GM12875 (cell line): ENCODE measurements around the gene PACSIN3.
A peak's percentile ranks its signal among the peaks of the same experiment; 100 is the strongest.

ENCODE experiments used
- H3K4me3 ChIP-seq: one replicate; pipeline ENCODE4 v1.5.1; 2011; ENCODE audit warnings: low read depth, low read length, control low read depth
- CTCF ChIP-seq: IDR thresholded peaks from 2 replicates; pipeline ENCODE4 v1.5.1; 2011; ENCODE audit warnings: low read depth, mild to moderate bottlenecking, control low read depth, inconsistent platforms, low read length, moderate library complexity, borderline replicate concordance; ENCODE audit not compliant: insufficient read depth

Gene PACSIN3

GRCh38 chr11:47179655-47179991 is 6.6 kb downstream of the PACSIN3 start:
- no peak overlapping the region for H3K4me3 ChIP-seq
- TF ChIP-seq CTCF: peak; percentile 85

DNA sequence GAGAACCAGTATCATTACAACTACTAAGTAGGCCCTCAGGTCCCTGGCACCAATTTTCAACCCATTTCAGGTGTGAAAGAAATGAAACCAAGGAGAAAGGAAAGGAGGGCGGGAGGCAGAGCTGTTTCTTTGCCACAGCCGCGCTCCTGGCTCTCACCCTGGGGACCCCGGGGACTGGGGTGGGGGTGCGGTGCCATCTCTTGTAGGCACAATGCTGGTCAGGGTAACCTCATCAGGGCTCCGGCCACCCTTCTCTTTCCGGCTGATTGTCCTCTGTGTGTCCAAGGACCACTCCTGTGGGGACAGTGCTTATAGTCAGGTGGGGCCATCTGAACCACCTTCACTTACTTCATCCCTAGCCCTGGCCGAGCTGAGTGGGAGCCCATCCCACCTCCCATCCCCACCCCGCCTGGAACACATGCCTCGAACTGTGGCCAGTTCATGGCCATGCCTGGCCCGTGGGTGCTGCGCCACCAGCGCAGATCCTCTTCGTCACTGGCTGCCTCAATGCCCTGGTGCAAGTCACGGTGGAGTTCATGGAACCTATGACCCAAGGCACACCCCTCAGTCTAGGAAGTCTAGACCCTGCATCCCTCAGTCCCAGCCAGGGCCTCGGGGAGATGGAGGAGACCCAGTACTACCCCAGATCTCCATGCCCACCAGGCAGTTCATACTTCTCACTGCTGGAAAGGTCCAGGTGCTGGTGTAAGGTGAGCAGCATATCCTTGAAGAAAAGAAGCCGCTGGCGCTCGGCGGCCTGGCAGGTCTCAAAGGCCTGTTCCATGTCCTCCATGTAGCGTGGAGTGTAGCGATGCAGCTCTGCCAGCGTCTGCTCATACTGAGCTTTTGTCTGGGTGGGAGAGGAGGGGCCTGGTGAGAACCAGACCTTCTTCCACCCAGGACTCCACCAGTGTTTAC is 7.2 kb downstream of the PACSIN3 start:
- no peak overlapping the region for H3K4me3 ChIP-seq
- no peak for TF ChIP-seq CTCF

GRCh38 chr11:47178316-47178715 is 7.9 kb downstream of the PACSIN3 start:
- no peak for TF ChIP-seq CTCF
- no peak overlapping the region for H3K4me3 ChIP-seq

DNA sequence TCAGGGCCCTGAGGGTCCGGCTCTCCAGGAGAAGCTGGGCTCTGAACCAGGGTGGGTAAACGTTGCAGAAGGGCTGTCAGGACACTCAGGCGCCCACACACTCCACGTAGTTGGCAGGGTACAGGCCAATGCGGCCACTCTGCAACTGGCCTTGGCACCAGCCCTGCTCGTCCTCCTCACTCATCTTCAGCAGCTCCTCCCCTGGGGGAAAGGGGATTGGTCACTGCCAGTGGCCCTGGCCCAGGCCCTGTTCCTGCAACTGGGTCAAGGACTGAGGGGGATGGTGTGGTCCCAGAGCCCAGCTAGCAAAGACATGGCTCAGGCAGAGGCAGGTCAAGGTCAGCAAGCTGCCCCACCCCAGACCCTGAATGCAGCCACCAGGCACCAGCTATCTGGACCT is 8.4 kb downstream of the PACSIN3 start:
- TF ChIP-seq CTCF: no peak
- peak overlapping the region; percentile 91 for H3K4me3 ChIP-seq

DNA sequence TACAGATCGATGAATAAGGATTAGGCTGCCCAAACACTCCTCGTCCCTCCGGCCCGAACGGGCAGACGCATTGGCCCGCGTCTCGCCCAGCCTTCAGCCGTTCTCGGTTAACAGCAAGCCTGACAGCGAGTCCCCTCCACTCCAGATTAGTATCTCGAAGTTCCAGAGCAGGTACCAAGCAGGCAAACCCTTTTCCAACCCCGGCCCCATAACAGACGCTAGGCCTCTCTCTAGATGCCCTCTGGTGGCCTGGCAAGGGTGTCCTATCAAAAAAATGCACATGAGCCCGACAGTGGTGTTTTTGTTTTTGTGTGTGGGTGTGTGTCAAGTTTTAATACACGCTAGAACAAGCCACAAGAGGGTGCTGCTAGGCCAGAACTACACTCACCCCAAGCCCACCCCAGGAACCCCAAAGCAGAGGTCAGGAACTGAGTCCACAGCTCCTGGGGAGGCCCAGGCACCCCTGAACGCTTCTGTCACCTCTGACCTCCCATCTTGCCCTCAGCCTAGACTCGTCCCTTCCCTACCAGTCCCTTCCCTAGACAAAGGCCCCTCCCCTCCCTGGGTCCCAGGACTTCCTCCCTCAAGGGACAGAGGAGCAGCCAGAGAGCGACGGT is 8.9 kb downstream of the PACSIN3 start:
- TF ChIP-seq CTCF: peak; percentile 71
- H3K4me3 ChIP-seq: peak overlapping the region; percentile 91

- TF ChIP-seq CTCF: no peak
Observed at GRCh38 chr11:47176328-47177228, 9.7 kb downstream of the PACSIN3 start, which contains the start of gene ARFGAP2. TSS of gene ARFGAP2 (minus strand) at chr11:47176879. CDS start at chr11:47176853, 26 bp downstream.

More at GRCh38 chr11:47176328-47177228, 9.7 kb downstream of the PACSIN3 start, which contains the start of gene ARFGAP2:
- peak within 1 kb of the TSS; percentile 98 for H3K4me3 ChIP-seq
